Glutamatergic neuron (in vitro differentiated cells): ENCODE measurements around the gene SAMD4A. TPM values are rescaled to one million over a fixed set of nuclear protein-coding genes. Genes with fewer than 3 reads are reported as not detected.
A peak's percentile ranks its signal among the peaks of the same experiment; 100 is the strongest.

Source experiments
- DNase-seq: peaks from one replicate; pipeline ENCODE4 v3.0.0; 2022
- H3K27ac Mint-ChIP-seq: one replicate; pipeline ENCODE4 v1.8.0; 2020; ENCODE audit warnings: mild to moderate bottlenecking, mixed read lengths, inconsistent platforms; ENCODE audit not compliant: unreplicated experiment
- H3K27me3 Mint-ChIP-seq: one replicate; pipeline ENCODE4 v1.8.0; 2020; ENCODE audit warnings: mild to moderate bottlenecking, moderate library complexity, mixed read lengths, inconsistent platforms; ENCODE audit not compliant: unreplicated experiment
- H3K36me3 Mint-ChIP-seq: one replicate; pipeline ENCODE4 v1.8.0; 2020; ENCODE audit warnings: mild to moderate bottlenecking, mixed read lengths, inconsistent platforms; ENCODE audit not compliant: unreplicated experiment
- H3K4me1 Mint-ChIP-seq: one replicate; pipeline ENCODE4 v1.8.0; 2020; ENCODE audit warnings: mild to moderate bottlenecking, low read depth, mixed read lengths, inconsistent platforms; ENCODE audit not compliant: unreplicated experiment
- H3K4me3 Mint-ChIP-seq: one replicate; pipeline ENCODE4 v1.8.0; 2020; ENCODE audit warnings: mild to moderate bottlenecking, mixed read lengths, inconsistent platforms; ENCODE audit not compliant: unreplicated experiment
- H3K9me3 Mint-ChIP-seq: one replicate; pipeline ENCODE4 v1.8.0; 2020; ENCODE audit warnings: mild to moderate bottlenecking, moderate library complexity, mixed read lengths, inconsistent platforms; ENCODE audit not compliant: unreplicated experiment
- CTCF ChIP-seq: fragments of 200-600 bp; sonication (generic); IDR thresholded peaks from one replicate; pipeline ENCODE4 v1.5.0; 2021; ENCODE audit not compliant: partially characterized antibody, unreplicated experiment
- total RNA-seq: library from RNA; stranded (reverse); fragmentation: NEBNext Ultra II Directional; extraction: Animal tissue kit (Norgen Biotek cat#: 25700); gene quantifications from one replicate; pipeline ENCODE4 v1.2.1, GENCODE V29; 2021; ENCODE audit not compliant: unreplicated experiment

SAMD4A gene
- total RNA-seq, 1 donor from 2014 or later = 0.56 TPM

GRCh38 chr14:54805070-54805444, 238.1 kb downstream of the SAMD4A start:
- Mint-ChIP-seq H3K27me3 (peaks cover 5% of the 10 kb centered on the region), H3K4me1 (peaks cover 9% of the 10 kb centered on the region), H3K9me3 (peaks cover 7% of the 10 kb centered on the region), H3K27ac (no peak overlapping the region), H3K36me3 (no peaks in the 10 kb centered on the region), H3K4me3 (no peak overlapping the region)
- DNase-seq = no peak
- no peak for TF ChIP-seq CTCF

- Mint-ChIP-seq H3K36me3 (no peaks in the 10 kb centered on the region), H3K4me1 (peaks cover 9% of the 10 kb centered on the region), H3K27ac (no peak overlapping the region), H3K9me3 (peaks cover 7% of the 10 kb centered on the region), H3K27me3 (peaks cover 5% of the 10 kb centered on the region), H3K4me3 (peak overlapping the region; percentile 42)
- peak; percentile 88 for TF ChIP-seq CTCF
- DNase-seq = peak; percentile 88
Measured at GRCh38 chr14:54805445-54806322, 238.8 kb downstream of the SAMD4A start.

- H3K4me1 Mint-ChIP-seq = peaks cover 9% of the 10 kb centered on the region
- no peak overlapping the region for H3K4me3 Mint-ChIP-seq
- no peak for TF ChIP-seq CTCF
- DNase-seq = no peak
- peaks cover 5% of the 10 kb centered on the region for H3K27me3 Mint-ChIP-seq
- no peak overlapping the region for H3K27ac Mint-ChIP-seq
- peaks cover 4% of the 10 kb centered on the region for H3K9me3 Mint-ChIP-seq
- H3K36me3 Mint-ChIP-seq = no peaks in the 10 kb centered on the region
Measured at GRCh38 chr14:54806616-54807015, 239.7 kb downstream of the SAMD4A start.

- no peak for TF ChIP-seq CTCF
- Mint-ChIP-seq H3K4me3 (no peak overlapping the region), H3K27ac (no peak overlapping the region), H3K27me3 (peaks cover 5% of the 10 kb centered on the region), H3K4me1 (peaks cover 9% of the 10 kb centered on the region), H3K9me3 (peaks cover 3% of the 10 kb centered on the region), H3K36me3 (no peaks in the 10 kb centered on the region)
- no peak for DNase-seq
Measured at GRCh38 chr14:54807428-54807827, 240.5 kb downstream of the SAMD4A start.

GRCh38 chr14:54807881-54808280, 241.0 kb downstream of the SAMD4A start:
- Mint-ChIP-seq H3K27ac (no peak overlapping the region), H3K9me3 (peaks cover 4% of the 10 kb centered on the region), H3K4me3 (no peak overlapping the region), H3K27me3 (peaks cover 5% of the 10 kb centered on the region), H3K4me1 (peaks cover 9% of the 10 kb centered on the region), H3K36me3 (no peaks in the 10 kb centered on the region)
- DNase-seq = no peak
- TF ChIP-seq CTCF = no peak
